Measurements from ENCODE around the gene TBC1D22B.

Gene TBC1D22B

DNA sequence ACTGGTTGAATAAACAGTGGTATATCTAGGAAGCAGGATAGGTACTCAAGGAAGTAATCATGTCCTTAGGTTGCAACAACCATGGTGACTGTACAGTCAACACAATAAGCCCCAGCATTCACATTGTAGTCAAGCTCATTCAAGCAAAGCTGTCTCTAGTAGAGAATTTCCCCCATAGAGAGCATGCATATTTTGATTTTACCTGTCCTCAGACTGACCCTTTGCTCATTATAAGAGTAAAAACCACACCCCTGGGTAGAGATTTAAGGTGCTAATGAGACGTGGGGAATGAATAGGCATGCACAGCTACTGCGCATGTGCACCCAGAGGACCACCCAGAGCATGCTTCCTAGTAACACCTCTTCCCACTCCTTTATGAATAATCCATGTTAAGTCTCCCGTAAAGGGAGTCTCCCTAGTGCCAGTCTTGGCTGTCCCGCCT, 90.1 kb downstream of the TBC1D22B start:
- no peak for DNase-seq (ENCODE audit: low read depth)
- H3K4me3 ChIP-seq (ENCODE audit: low read length): no peak overlapping the region
- TF ChIP-seq, protein P1, sequence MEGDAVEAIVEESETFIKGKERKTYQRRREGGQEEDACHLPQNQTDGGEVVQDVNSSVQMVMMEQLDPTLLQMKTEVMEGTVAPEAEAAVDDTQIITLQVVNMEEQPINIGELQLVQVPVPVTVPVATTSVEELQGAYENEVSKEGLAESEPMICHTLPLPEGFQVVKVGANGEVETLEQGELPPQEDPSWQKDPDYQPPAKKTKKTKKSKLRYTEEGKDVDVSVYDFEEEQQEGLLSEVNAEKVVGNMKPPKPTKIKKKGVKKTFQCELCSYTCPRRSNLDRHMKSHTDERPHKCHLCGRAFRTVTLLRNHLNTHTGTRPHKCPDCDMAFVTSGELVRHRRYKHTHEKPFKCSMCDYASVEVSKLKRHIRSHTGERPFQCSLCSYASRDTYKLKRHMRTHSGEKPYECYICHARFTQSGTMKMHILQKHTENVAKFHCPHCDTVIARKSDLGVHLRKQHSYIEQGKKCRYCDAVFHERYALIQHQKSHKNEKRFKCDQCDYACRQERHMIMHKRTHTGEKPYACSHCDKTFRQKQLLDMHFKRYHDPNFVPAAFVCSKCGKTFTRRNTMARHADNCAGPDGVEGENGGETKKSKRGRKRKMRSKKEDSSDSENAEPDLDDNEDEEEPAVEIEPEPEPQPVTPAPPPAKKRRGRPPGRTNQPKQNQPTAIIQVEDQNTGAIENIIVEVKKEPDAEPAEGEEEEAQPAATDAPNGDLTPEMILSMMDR (conservative IDR thresholded peaks at IDR 0.05; ENCODE audit: low read length): no peak

DNA sequence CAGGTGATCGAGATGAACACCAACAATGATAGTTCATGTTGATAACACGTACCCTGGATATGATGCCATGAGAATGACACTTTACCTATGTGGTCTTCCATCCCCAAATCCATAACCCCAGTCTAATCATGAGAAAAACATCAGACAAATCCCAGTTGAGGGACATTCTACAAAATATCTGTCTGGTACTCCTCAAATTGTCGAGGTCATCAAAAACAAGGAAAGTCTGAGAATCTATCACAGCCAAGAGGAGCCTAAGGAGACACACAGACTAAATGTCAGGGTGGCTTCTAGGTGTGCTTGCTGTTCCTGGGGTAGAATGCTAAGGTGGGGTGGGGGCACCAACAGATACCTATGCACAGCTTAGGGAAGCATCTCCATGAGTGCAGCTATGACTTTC, 93.5 kb downstream of the TBC1D22B start:
- TF ChIP-seq, protein P1 (conservative IDR thresholded peaks at IDR 0.05; ENCODE audit: low read length): no peak

DNA sequence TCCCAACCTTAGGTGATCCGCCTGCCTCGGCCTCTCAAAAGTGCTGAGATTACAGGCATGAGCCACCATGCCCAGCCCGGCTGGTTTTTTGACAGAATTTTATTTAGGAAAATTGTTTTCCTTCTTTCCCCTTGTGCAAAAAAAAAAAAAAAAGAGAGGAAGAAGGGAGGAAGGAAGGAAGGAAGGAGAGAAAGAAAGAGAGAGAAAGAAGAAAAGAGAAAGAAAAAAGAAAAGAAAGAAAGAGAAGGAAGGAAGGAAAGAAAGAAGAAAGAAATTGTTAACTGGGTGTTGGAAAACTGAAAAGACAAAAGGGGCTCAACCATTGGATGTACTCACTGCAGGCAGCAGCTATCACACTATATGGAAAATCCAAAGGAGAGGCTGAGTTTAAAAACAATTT, 94.8 kb downstream of the TBC1D22B start:
- TF ChIP-seq, protein P1 (conservative IDR thresholded peaks at IDR 0.05; ENCODE audit: low read length): no peak
- no peak for DNase-seq (ENCODE audit: low read depth)
- H3K4me3 ChIP-seq (ENCODE audit: low read length): no peak overlapping the region

More for the DNA sequence above, 93.5 kb downstream of the TBC1D22B start:
- no peak overlapping the region for H3K4me3 ChIP-seq (ENCODE audit: low read length)
- DNase-seq (ENCODE audit: low read depth): no peak

DNA sequence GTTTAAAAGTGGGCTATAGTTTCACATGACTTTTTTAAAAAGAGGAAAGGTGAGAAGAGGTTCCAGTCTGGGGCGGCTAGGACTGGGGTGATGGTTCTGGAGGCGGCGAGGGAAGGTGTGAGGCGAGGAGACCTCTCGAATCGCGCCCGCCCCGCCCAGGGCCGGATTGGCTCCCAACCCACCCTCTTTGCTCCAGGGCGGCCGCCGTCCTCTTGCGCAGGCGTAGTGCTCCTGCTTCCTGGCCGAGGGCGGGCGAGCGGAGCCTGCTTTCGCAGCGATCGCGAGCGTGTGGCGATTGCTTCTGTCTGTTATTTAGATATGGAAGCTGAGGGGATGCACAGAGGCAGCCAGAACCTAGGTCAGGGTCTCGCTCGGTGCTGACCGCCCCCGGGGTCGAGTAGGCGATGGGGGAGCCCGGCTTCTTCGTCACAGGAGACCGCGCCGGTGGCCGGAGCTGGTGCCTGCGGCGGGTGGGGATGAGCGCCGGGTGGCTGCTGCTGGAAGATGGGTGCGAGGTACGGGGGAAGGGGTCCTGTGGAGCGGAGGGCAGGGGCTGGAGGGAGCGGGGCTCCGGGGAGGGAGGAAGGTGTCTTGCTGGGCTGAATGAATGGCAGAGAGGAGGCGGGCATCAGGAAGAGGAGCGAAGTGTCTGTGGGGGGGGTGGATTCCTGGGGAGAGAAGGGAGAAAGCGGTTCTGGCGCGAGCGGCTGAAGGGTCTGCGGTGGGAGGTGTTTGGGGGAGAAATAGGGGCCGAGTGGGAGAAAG, 96.4 kb downstream of the TBC1D22B start, which contains the start of gene RNF8:
TSS of gene RNF8 (plus strand) at position 223 of the 765 bp plus-strand sequence. CDS start at position 405, 182 bp downstream.
- peak; percentile 83 for DNase-seq (ENCODE audit: low read depth)
- peak within 1 kb of the TSS; percentile 82 for H3K4me3 ChIP-seq (ENCODE audit: low read length)
- TF ChIP-seq, protein P1 (conservative IDR thresholded peaks at IDR 0.05; ENCODE audit: low read length): no peak

DNA sequence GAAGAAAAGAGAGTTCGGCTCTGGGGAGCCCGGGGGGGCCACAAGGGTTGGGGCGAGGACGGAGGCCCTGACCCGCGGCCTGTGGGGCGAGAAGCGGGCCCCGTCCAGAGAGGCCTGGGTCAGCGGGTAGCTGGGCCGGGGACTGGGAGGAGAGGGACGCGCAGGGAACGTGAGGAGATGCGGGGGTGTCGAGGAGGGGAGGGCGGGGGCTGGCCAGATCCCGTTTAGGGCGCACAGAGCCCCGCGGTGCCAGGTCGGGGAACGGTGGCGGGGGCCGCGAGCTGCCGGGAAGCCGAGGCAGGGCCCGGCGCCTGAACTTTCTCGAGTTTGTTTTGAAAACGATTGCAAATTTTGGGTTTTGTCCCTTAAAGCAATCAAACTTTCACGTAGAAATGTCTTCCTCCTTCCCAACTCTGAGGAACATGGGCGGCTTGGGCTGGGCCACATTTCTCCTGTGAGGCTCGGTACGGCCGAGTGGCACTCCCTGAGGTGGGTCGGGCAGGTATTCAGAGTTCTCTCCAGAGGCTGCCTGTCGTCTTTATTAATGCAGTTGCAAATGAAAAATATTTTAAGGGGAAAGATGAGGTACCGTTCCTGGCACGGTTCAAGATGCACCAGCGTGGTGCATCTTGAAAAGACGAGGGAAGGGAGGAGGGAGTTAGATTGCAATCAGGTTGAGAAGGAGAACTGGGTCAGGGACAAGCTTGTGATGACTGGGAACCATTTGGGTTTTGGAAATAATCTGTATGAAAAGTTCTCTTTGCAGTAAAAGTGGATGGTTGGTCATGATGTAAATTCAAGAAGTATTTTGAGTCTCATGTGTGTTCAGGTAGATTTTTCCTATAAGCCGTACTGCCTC, 97.2 kb downstream of the TBC1D22B start:
- DNase-seq (ENCODE audit: low read depth): peak; percentile 31
- peak overlapping the region; percentile 82 for H3K4me3 ChIP-seq (ENCODE audit: low read length)
- TF ChIP-seq, protein P1 (conservative IDR thresholded peaks at IDR 0.05; ENCODE audit: low read length): no peak

DNA sequence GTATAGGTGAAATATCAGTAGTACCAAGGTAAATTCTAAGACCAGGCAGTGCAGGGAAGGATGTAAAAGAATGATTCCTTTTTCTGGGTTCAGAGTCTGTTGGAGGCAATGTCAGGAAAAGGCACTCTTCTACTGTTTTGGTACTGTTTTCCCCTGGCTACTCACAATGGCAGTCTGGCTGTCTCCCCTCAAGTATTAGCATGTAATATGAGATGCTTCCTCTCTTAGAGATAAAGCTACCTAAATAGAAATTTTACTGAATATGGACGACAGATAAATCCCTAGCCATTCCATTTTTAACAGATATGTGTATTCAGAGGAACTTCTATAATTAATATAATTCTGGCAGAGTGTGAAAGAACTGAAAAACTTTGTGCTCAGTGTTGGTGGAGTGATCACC, 99.7 kb downstream of the TBC1D22B start:
- TF ChIP-seq, protein P1 (conservative IDR thresholded peaks at IDR 0.05; ENCODE audit: low read length): no peak
- H3K4me3 ChIP-seq (ENCODE audit: low read length): no peak overlapping the region
- DNase-seq (ENCODE audit: low read depth): no peak

Data from AG10803 (cell line).